ENCODE measurements around the gene PFDN1. TPM values are rescaled to one million over a fixed set of nuclear protein-coding genes. Genes with fewer than 3 reads are reported as not detected.

The PFDN1 gene
- total and polyA plus RNA-seq, 5 donors from 2014 or later: 34.3 to 152 (median 109) TPM

DNA sequence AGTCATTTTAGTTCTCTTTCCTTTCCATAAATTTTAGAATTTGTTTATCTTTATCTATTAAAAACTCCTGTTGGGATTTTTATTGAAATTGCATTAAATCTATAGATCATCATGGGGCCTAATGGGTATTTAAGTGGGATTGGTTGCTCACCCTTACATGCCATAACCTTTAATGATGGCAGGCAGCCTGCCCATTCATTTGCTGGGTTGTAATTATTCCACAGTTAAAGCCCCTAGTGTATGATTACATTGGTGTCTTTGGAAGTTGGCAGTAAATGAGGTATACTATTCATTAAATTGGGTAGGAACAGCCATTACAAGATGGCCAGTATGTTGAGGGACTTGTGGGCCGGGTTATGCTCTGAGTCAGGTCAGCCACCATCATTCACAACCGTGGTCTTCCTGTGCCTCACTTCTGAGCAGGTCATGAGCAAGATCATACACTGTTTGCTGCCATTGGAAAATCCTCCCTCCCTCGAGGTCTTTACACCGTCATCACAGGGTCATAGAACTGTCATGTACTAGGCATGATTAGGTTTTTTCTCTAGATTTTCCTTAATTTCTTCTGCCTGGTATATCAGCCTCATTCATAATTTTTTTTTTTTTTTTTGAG lies 68.4 kb downstream of the PFDN1 start:
- H3K36me3 ChIP-seq (ENCODE audit: control insufficient read depth, insufficient read depth, low read length): no peaks in the 10 kb centered on the region
- H3K4me1 ChIP-seq (ENCODE audit: control insufficient read depth, insufficient read depth, low read length, poor library complexity, severe bottlenecking): no peaks in the 10 kb centered on the region
- H3K9me3 ChIP-seq (ENCODE audit: control insufficient read depth in 2 of 2, low read length in 2 of 2): no peaks in the 10 kb centered on the region
- no peak overlapping the region for H3K4me3 ChIP-seq (ENCODE audit: low read depth, low read length)
- Mint-ChIP-seq H3K27me3 (no peaks in the 10 kb centered on the region), H3K9me3 (peaks cover 0 to 2% (median 0%) of the 10 kb centered on the region in 7 donors), H3K36me3 (peaks cover 3% of the 10 kb centered on the region), H3K4me3 (no peak overlapping the region), H3K27ac (peak overlapping the region in 1 of 3 donors; percentile 48), H3K4me1 (no peaks in the 10 kb centered on the region)
- H3K27me3 ChIP-seq (ENCODE audit: control insufficient read depth, insufficient read depth, low read length): no peaks in the 10 kb centered on the region
- ATAC-seq (ENCODE audit: low read depth in 2 of 2) (no peak), DNase-seq (no peak)
- H3K27ac ChIP-seq (ENCODE audit: insufficient read depth, low read length, poor library complexity, severe bottlenecking): no peak overlapping the region

GRCh38 chr5:140232731-140233130 lies 70.2 kb downstream of the PFDN1 start:
- Histone ChIP-seq H3K4me3 (ENCODE audit: low read depth, low read length) (no peak overlapping the region), H3K27ac (ENCODE audit: insufficient read depth, low read length, poor library complexity, severe bottlenecking) (no peak overlapping the region), H3K4me1 (ENCODE audit: control insufficient read depth, insufficient read depth, low read length, poor library complexity, severe bottlenecking) (no peaks in the 10 kb centered on the region), H3K9me3 (ENCODE audit: control insufficient read depth in 2 of 2, low read length in 2 of 2) (no peaks in the 10 kb centered on the region), H3K27me3 (ENCODE audit: control insufficient read depth, insufficient read depth, low read length) (no peaks in the 10 kb centered on the region), H3K36me3 (ENCODE audit: control insufficient read depth, insufficient read depth, low read length) (no peaks in the 10 kb centered on the region)
- H3K27me3 Mint-ChIP-seq: no peaks in the 10 kb centered on the region
- DNase-seq: no peak
- H3K27ac Mint-ChIP-seq: no peak overlapping the region
- H3K36me3 Mint-ChIP-seq: peaks cover 3% of the 10 kb centered on the region
- no peaks in the 10 kb centered on the region for H3K4me1 Mint-ChIP-seq
- no peak overlapping the region for H3K4me3 Mint-ChIP-seq
- ATAC-seq (ENCODE audit: low read depth in 2 of 2): no peak
- peaks cover 0 to 2% (median 0%) of the 10 kb centered on the region in 7 donors for H3K9me3 Mint-ChIP-seq

DNA sequence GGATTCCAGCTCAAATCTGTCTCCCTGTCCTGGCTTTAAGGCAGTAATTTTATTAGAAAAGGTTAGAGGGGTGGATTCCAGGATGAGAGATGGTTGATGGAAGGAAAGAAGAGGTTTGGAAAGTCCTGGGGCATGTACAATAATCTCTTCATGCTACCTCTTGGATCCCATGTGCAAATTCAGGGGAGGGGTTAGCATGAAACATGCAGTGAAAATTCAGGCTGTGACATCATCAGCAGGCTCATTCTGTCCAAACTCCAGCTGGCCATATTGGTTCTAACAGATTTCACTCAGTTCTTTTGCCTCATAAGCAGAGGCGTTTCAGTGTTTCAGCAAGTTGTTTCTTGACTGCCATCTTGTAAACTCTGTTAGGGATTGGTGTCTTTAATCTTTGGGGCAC lies 72.5 kb downstream of the PFDN1 start:
- Histone ChIP-seq H3K36me3 (ENCODE audit: control insufficient read depth, insufficient read depth, low read length) (no peaks in the 10 kb centered on the region), H3K4me3 (ENCODE audit: low read depth, low read length) (no peak overlapping the region), H3K27ac (ENCODE audit: insufficient read depth, low read length, poor library complexity, severe bottlenecking) (no peak overlapping the region), H3K9me3 (ENCODE audit: control insufficient read depth in 2 of 2, low read length in 2 of 2) (no peaks in the 10 kb centered on the region), H3K4me1 (ENCODE audit: control insufficient read depth, insufficient read depth, low read length, poor library complexity, severe bottlenecking) (no peaks in the 10 kb centered on the region), H3K27me3 (ENCODE audit: control insufficient read depth, insufficient read depth, low read length) (no peaks in the 10 kb centered on the region)
- DNase-seq (no peak), ATAC-seq (ENCODE audit: low read depth in 2 of 2) (no peak)
- Mint-ChIP-seq H3K36me3 (no peaks in the 10 kb centered on the region), H3K4me1 (no peaks in the 10 kb centered on the region), H3K9me3 (peaks cover 0 to 2% (median 0%) of the 10 kb centered on the region in 7 donors), H3K4me3 (no peak overlapping the region), H3K27ac (no peak overlapping the region), H3K27me3 (no peaks in the 10 kb centered on the region)

- ATAC-seq (ENCODE audit: low read depth in 2 of 2): no peak
- H3K9me3 Mint-ChIP-seq: peaks cover 0 to 2% (median 0%) of the 10 kb centered on the region in 7 donors
Observed at GRCh38 chr5:140228364-140228837, 74.5 kb downstream of the PFDN1 start.

DNA sequence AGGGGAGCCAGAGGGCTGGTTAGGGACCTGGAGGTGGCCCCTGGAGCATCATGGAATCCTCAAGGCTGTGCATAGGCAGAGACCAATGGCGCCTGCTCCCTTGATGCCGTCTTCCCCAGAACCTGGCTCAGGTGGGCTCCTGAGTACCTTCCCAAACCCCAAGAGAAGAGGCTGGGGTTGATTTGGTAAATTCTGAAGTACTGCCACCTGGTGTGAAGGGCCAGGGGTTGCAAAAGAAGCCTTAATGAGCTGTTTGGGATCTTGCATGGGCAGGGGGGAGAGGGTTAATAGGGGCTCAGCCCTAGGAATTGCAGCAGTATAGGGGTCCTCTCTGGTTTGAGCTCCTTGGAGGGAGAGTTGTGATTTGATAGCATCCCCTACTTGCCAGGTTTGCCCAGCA lies 75.9 kb downstream of the PFDN1 start:
- Mint-ChIP-seq H3K9me3 (no peaks in the 10 kb centered on the region), H3K27ac (no peak overlapping the region), H3K36me3 (no peaks in the 10 kb centered on the region), H3K4me1 (peaks cover 0 to 1% (median 0%) of the 10 kb centered on the region in 4 donors), H3K4me3 (no peak overlapping the region), H3K27me3 (no peaks in the 10 kb centered on the region)
- Histone ChIP-seq H3K27ac (ENCODE audit: insufficient read depth, low read length, poor library complexity, severe bottlenecking) (no peak overlapping the region), H3K9me3 (ENCODE audit: control insufficient read depth in 2 of 2, low read length in 2 of 2) (no peaks in the 10 kb centered on the region), H3K4me1 (ENCODE audit: control insufficient read depth, insufficient read depth, low read length, poor library complexity, severe bottlenecking) (no peaks in the 10 kb centered on the region), H3K4me3 (ENCODE audit: low read depth, low read length) (no peak overlapping the region), H3K36me3 (ENCODE audit: control insufficient read depth, insufficient read depth, low read length) (no peaks in the 10 kb centered on the region), H3K27me3 (ENCODE audit: control insufficient read depth, insufficient read depth, low read length) (no peaks in the 10 kb centered on the region)
- no peak for DNase-seq
- no peak for ATAC-seq (ENCODE audit: low read depth in 2 of 2)

More at GRCh38 chr5:140228364-140228837, 74.5 kb downstream of the PFDN1 start:
- Histone ChIP-seq H3K4me3 (ENCODE audit: low read depth, low read length) (no peak overlapping the region), H3K9me3 (ENCODE audit: control insufficient read depth in 2 of 2, low read length in 2 of 2) (no peaks in the 10 kb centered on the region), H3K4me1 (ENCODE audit: control insufficient read depth, insufficient read depth, low read length, poor library complexity, severe bottlenecking) (no peaks in the 10 kb centered on the region), H3K36me3 (ENCODE audit: control insufficient read depth, insufficient read depth, low read length) (no peaks in the 10 kb centered on the region), H3K27ac (ENCODE audit: insufficient read depth, low read length, poor library complexity, severe bottlenecking) (no peak overlapping the region), H3K27me3 (ENCODE audit: control insufficient read depth, insufficient read depth, low read length) (no peaks in the 10 kb centered on the region)
- Mint-ChIP-seq H3K36me3 (no peaks in the 10 kb centered on the region), H3K27me3 (no peaks in the 10 kb centered on the region), H3K4me1 (no peaks in the 10 kb centered on the region), H3K4me3 (no peak overlapping the region), H3K27ac (no peak overlapping the region)
- DNase-seq: no peak

GRCh38 chr5:140225396-140225795 lies 77.5 kb downstream of the PFDN1 start:
- DNase-seq (no peak), ATAC-seq (ENCODE audit: low read depth in 2 of 2) (no peak)
- Mint-ChIP-seq H3K9me3 (no peaks in the 10 kb centered on the region), H3K27me3 (no peaks in the 10 kb centered on the region), H3K4me3 (no peak overlapping the region), H3K4me1 (peaks cover 0 to 5% (median 0%) of the 10 kb centered on the region in 4 donors), H3K36me3 (no peaks in the 10 kb centered on the region), H3K27ac (no peak overlapping the region)
- Histone ChIP-seq H3K9me3 (ENCODE audit: control insufficient read depth in 2 of 2, low read length in 2 of 2) (no peaks in the 10 kb centered on the region), H3K4me1 (ENCODE audit: control insufficient read depth, insufficient read depth, low read length, poor library complexity, severe bottlenecking) (no peaks in the 10 kb centered on the region), H3K4me3 (ENCODE audit: low read depth, low read length) (no peak overlapping the region), H3K27ac (ENCODE audit: insufficient read depth, low read length, poor library complexity, severe bottlenecking) (no peak overlapping the region), H3K36me3 (ENCODE audit: control insufficient read depth, insufficient read depth, low read length) (no peaks in the 10 kb centered on the region), H3K27me3 (ENCODE audit: control insufficient read depth, insufficient read depth, low read length) (no peaks in the 10 kb centered on the region)

GRCh38 chr5:140224658-140225057 lies 78.2 kb downstream of the PFDN1 start:
- H3K9me3 ChIP-seq (ENCODE audit: control insufficient read depth in 2 of 2, low read length in 2 of 2): no peaks in the 10 kb centered on the region
- no peaks in the 10 kb centered on the region for H3K36me3 ChIP-seq (ENCODE audit: control insufficient read depth, insufficient read depth, low read length)
- Mint-ChIP-seq H3K27ac (no peak overlapping the region), H3K27me3 (no peaks in the 10 kb centered on the region), H3K36me3 (no peaks in the 10 kb centered on the region), H3K4me3 (no peak overlapping the region), H3K9me3 (no peaks in the 10 kb centered on the region), H3K4me1 (peaks cover 0 to 5% (median 0%) of the 10 kb centered on the region in 4 donors)
- no peak for ATAC-seq (ENCODE audit: low read depth in 2 of 2)
- no peak for DNase-seq
- H3K27ac ChIP-seq (ENCODE audit: insufficient read depth, low read length, poor library complexity, severe bottlenecking): no peak overlapping the region
- no peak overlapping the region for H3K4me3 ChIP-seq (ENCODE audit: low read depth, low read length)
- no peaks in the 10 kb centered on the region for H3K27me3 ChIP-seq (ENCODE audit: control insufficient read depth, insufficient read depth, low read length)
- H3K4me1 ChIP-seq (ENCODE audit: control insufficient read depth, insufficient read depth, low read length, poor library complexity, severe bottlenecking): no peaks in the 10 kb centered on the region

DNA sequence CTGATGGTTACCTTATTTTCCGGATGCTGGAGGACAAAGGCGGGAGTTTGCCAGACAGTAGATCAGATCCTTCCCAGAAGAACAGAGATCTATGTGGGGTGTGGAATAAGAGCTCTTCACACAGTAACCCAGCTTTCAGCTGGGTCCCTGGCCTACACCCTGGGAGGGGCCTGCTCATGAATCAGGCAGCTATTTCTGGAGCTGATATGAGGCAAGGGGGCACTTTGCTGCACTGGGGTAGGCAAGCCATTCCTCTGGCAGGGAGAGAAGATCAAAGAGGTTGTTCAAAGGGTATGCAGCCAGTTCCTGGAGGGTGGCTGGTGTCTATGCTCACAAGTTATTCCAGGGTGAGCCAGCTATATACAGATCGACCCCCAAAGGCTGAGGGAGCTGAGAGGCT lies 79.3 kb downstream of the PFDN1 start:
- H3K9me3 ChIP-seq (ENCODE audit: control insufficient read depth in 2 of 2, low read length in 2 of 2): no peaks in the 10 kb centered on the region
- H3K4me3 Mint-ChIP-seq: no peak overlapping the region
- no peaks in the 10 kb centered on the region for H3K27me3 Mint-ChIP-seq
- H3K4me1 Mint-ChIP-seq: peaks cover 0 to 5% (median 0%) of the 10 kb centered on the region in 4 donors
- no peaks in the 10 kb centered on the region for H3K36me3 Mint-ChIP-seq
- no peak overlapping the region for H3K27ac ChIP-seq (ENCODE audit: insufficient read depth, low read length, poor library complexity, severe bottlenecking)
- DNase-seq (no peak), ATAC-seq (ENCODE audit: low read depth in 2 of 2) (no peak)
- no peak overlapping the region for H3K4me3 ChIP-seq (ENCODE audit: low read depth, low read length)
- H3K27me3 ChIP-seq (ENCODE audit: control insufficient read depth, insufficient read depth, low read length): no peaks in the 10 kb centered on the region
- H3K9me3 Mint-ChIP-seq: no peaks in the 10 kb centered on the region
- no peaks in the 10 kb centered on the region for H3K4me1 ChIP-seq (ENCODE audit: control insufficient read depth, insufficient read depth, low read length, poor library complexity, severe bottlenecking)
- H3K36me3 ChIP-seq (ENCODE audit: control insufficient read depth, insufficient read depth, low read length): no peaks in the 10 kb centered on the region
- no peak overlapping the region for H3K27ac Mint-ChIP-seq
